GM23338 (cell line): ENCODE data around the gene RBM19. TPM values are rescaled to one million over a fixed set of nuclear protein-coding genes. Genes with fewer than 3 reads are reported as not detected.

Experiments
- ATAC-seq: fragments of 200-7000 bp; cut with Tn5 transposase; 3 replicates; pipeline ENCODE4 v1.9.1; 2020
- DNase-seq: peaks from one replicate; pipeline ENCODE4 v3.0.0-alpha.2; 2015; ENCODE audit warnings: low spot score
- H2AFZ ChIP-seq: fragments of 200-600 bp; sonication (generic); 2 replicates; pipeline ENCODE4 v1.8.0; 2016; ENCODE audit warnings: antibody characterized with exemption, mild to moderate bottlenecking, moderate library complexity
- H3F3A ChIP-seq: fragments of 200-600 bp; sonication (generic); replicated peaks from 2 replicates; pipeline ENCODE4 v1.8.0; 2017; ENCODE audit warnings: antibody characterized with exemption, mixed run types, low read depth
- H3K27ac ChIP-seq: fragments of 200-600 bp; sonication (generic); 2 replicates; pipeline ENCODE4 v1.6.1; 2016; ENCODE audit warnings: low read depth
- H3K27me3 ChIP-seq: fragments of 200-600 bp; sonication (generic); 2 replicates; pipeline ENCODE4 v1.8.0; 2016; ENCODE audit warnings: mild to moderate bottlenecking, mixed run types, moderate library complexity; ENCODE audit not compliant: insufficient read depth
- H3K36me3 ChIP-seq: fragments of 200-600 bp; sonication (generic); 2 replicates; pipeline ENCODE4 v1.8.0; 2016; ENCODE audit warnings: mild to moderate bottlenecking; ENCODE audit not compliant: insufficient read depth
- H3K4me1 ChIP-seq: fragments of 200-600 bp; sonication (generic); 2 replicates; pipeline ENCODE4 v1.8.0; 2016; ENCODE audit warnings: mild to moderate bottlenecking, moderate library complexity; ENCODE audit not compliant: insufficient read depth
- H3K4me2 ChIP-seq: fragments of 200-600 bp; sonication (generic); 2 replicates; pipeline ENCODE4 v1.7.1; 2017; ENCODE audit warnings: mixed run types
- H3K4me3 ChIP-seq: fragments of 200-600 bp; sonication (generic); 2 replicates; pipeline ENCODE4 v1.6.1; 2016; ENCODE audit warnings: mixed run types
- H3K79me2 ChIP-seq: fragments of 200-600 bp; sonication (generic); replicated peaks from 2 replicates; pipeline ENCODE4 v1.8.0; 2017; ENCODE audit warnings: mild to moderate bottlenecking; ENCODE audit not compliant: insufficient read depth
- H3K9me2 ChIP-seq: fragments of 200-600 bp; sonication (generic); 2 replicates; pipeline ENCODE4 v1.8.0; 2017; ENCODE audit not compliant: insufficient read depth
- H4K20me1 ChIP-seq: fragments of 200-600 bp; sonication (generic); replicated peaks from 2 replicates; pipeline ENCODE4 v1.8.0; 2017; ENCODE audit warnings: mild to moderate bottlenecking; ENCODE audit not compliant: insufficient read depth
- H3K27ac Mint-ChIP-seq: 2 replicates; pipeline ENCODE4 v1.8.0; 2020; ENCODE audit warnings: inconsistent platforms, mild to moderate bottlenecking, moderate library complexity, mixed read lengths
- H3K27me3 Mint-ChIP-seq: 3 replicates; pipeline ENCODE4 v1.8.0; 2022; ENCODE audit warnings: low read depth, mild to moderate bottlenecking, moderate library complexity, mixed read lengths, inconsistent platforms; ENCODE audit not compliant: insufficient read depth, poor library complexity
- H3K36me3 Mint-ChIP-seq: 3 replicates; pipeline ENCODE4 v1.8.0; 2021; ENCODE audit warnings: low read depth, mild to moderate bottlenecking, inconsistent platforms, moderate library complexity, mixed read lengths
- H3K4me1 Mint-ChIP-seq: 3 replicates; pipeline ENCODE4 v1.8.0; 2020; ENCODE audit warnings: mild to moderate bottlenecking, inconsistent platforms, mixed read lengths
- H3K4me3 Mint-ChIP-seq: 3 replicates; pipeline ENCODE4 v1.8.0; 2021; ENCODE audit warnings: moderate library complexity, mild to moderate bottlenecking, inconsistent platforms, mixed read lengths
- H3K9me3 Mint-ChIP-seq: 3 replicates; pipeline ENCODE4 v1.8.0; 2020; ENCODE audit warnings: moderate library complexity, mild to moderate bottlenecking, inconsistent platforms, mixed read lengths
- CREB1 ChIP-seq: fragments of 250-450 bp; sonication (Bioruptor Pico); IDR thresholded peaks from 2 replicates; pipeline ENCODE4 v1.5.0; 2020; ENCODE audit warnings: low read depth, mild to moderate bottlenecking, moderate library complexity
- EZH2 ChIP-seq: fragments of 200-600 bp; sonication (generic); IDR thresholded peaks from one replicate; pipeline ENCODE4 v1.8.0; 2017; ENCODE audit warnings: antibody characterized with exemption, mild to moderate bottlenecking, low read depth; ENCODE audit not compliant: unreplicated experiment
- EZH2phosphoT487 ChIP-seq: fragments of 200-600 bp; sonication (generic); IDR thresholded peaks from one replicate; pipeline ENCODE4 v1.8.1; 2018; ENCODE audit warnings: antibody characterized with exemption; ENCODE audit not compliant: unreplicated experiment
- NANOG ChIP-seq: IDR thresholded peaks from 2 replicates; pipeline ENCODE4 v1.6.1; 2016; ENCODE audit warnings: antibody characterized with exemption, borderline replicate concordance
- POLR2AphosphoS5 ChIP-seq: IDR thresholded peaks from 2 replicates; pipeline ENCODE4 v1.6.1; 2016; ENCODE audit warnings: antibody characterized with exemption, low read depth
- STAT1 ChIP-seq: IDR thresholded peaks from one replicate; pipeline ENCODE4 v1.6.1; 2016; ENCODE audit warnings: antibody characterized with exemption; ENCODE audit not compliant: unreplicated experiment
- polyA plus RNA-seq: library from polyadenylated mRNA; unstranded; fragments of >200 nt; fragmentation: Nextera tagmentation; extraction: Ambion mirVana; gene quantifications from 2 replicates; pipeline ENCODE4 v1.2.1, GENCODE V29; 2016
- total RNA-seq: library from RNA; depleted of rRNA; stranded (reverse); fragments of >200 nt; shearing (Covaris generic); gene quantifications from 2 replicates; pipeline ENCODE4 v1.2.3, GENCODE V29; 2014
- TF ChIP-seq, protein P1 (sequence below): fragments of 250-450 bp; sonication (Bioruptor Pico); IDR thresholded peaks from 2 replicates; pipeline ENCODE4 v1.5.0; 2020; ENCODE audit warnings: mild to moderate bottlenecking, moderate library complexity
- TF ChIP-seq, protein P2 (sequence below), 2 experiments: fragments of 200-600 bp in 1 of 2; sonication (generic) in 1 of 2; conservative IDR thresholded peaks; 2 replicates each; pipeline versions ENCODE4 v1.5.1 to v1.6.1; 2016 to 2017; ENCODE audit warnings: antibody characterized with exemption in 2 of 2, low read depth in 2 of 2, mild to moderate bottlenecking in 2 of 2, moderate library complexity in 1 of 2

The RBM19 gene
- total and polyA plus RNA-seq, 2 experiments from 2014 or later, result 43.4 to 56.7 TPM

DNA sequence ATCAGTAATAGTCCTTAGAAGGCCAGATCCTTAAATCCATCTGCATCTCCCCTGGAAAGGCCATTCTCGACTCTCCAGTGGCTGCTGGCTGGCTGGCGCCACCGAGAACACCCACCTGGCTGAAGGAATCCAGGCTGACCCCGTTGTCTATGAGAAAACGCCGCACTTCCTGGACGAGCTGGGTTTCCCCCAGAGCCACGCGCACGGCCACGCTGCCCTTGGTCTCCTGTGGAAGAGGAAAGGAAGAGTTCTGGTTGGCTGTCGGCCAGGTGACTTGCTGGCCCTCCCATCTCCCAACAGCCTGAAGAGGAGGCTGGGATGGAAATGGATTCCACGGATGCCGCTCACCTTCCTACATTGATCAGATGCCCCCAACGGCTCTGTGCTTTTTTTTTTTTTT lies 23.9 kb downstream of the RBM19 start:
- no peak overlapping the region for H3K27ac ChIP-seq
- no peak overlapping the region for H2AFZ ChIP-seq
- H3K27ac Mint-ChIP-seq, result no peak overlapping the region
- H3K36me3 ChIP-seq, result peaks cover 19% of the 10 kb centered on the region
- ATAC-seq, result no peak
- no peak for TF ChIP-seq CREB1 (CRISPR knock-in tag)
- no peak for TF ChIP-seq NANOG
- TF ChIP-seq, protein P1, sequence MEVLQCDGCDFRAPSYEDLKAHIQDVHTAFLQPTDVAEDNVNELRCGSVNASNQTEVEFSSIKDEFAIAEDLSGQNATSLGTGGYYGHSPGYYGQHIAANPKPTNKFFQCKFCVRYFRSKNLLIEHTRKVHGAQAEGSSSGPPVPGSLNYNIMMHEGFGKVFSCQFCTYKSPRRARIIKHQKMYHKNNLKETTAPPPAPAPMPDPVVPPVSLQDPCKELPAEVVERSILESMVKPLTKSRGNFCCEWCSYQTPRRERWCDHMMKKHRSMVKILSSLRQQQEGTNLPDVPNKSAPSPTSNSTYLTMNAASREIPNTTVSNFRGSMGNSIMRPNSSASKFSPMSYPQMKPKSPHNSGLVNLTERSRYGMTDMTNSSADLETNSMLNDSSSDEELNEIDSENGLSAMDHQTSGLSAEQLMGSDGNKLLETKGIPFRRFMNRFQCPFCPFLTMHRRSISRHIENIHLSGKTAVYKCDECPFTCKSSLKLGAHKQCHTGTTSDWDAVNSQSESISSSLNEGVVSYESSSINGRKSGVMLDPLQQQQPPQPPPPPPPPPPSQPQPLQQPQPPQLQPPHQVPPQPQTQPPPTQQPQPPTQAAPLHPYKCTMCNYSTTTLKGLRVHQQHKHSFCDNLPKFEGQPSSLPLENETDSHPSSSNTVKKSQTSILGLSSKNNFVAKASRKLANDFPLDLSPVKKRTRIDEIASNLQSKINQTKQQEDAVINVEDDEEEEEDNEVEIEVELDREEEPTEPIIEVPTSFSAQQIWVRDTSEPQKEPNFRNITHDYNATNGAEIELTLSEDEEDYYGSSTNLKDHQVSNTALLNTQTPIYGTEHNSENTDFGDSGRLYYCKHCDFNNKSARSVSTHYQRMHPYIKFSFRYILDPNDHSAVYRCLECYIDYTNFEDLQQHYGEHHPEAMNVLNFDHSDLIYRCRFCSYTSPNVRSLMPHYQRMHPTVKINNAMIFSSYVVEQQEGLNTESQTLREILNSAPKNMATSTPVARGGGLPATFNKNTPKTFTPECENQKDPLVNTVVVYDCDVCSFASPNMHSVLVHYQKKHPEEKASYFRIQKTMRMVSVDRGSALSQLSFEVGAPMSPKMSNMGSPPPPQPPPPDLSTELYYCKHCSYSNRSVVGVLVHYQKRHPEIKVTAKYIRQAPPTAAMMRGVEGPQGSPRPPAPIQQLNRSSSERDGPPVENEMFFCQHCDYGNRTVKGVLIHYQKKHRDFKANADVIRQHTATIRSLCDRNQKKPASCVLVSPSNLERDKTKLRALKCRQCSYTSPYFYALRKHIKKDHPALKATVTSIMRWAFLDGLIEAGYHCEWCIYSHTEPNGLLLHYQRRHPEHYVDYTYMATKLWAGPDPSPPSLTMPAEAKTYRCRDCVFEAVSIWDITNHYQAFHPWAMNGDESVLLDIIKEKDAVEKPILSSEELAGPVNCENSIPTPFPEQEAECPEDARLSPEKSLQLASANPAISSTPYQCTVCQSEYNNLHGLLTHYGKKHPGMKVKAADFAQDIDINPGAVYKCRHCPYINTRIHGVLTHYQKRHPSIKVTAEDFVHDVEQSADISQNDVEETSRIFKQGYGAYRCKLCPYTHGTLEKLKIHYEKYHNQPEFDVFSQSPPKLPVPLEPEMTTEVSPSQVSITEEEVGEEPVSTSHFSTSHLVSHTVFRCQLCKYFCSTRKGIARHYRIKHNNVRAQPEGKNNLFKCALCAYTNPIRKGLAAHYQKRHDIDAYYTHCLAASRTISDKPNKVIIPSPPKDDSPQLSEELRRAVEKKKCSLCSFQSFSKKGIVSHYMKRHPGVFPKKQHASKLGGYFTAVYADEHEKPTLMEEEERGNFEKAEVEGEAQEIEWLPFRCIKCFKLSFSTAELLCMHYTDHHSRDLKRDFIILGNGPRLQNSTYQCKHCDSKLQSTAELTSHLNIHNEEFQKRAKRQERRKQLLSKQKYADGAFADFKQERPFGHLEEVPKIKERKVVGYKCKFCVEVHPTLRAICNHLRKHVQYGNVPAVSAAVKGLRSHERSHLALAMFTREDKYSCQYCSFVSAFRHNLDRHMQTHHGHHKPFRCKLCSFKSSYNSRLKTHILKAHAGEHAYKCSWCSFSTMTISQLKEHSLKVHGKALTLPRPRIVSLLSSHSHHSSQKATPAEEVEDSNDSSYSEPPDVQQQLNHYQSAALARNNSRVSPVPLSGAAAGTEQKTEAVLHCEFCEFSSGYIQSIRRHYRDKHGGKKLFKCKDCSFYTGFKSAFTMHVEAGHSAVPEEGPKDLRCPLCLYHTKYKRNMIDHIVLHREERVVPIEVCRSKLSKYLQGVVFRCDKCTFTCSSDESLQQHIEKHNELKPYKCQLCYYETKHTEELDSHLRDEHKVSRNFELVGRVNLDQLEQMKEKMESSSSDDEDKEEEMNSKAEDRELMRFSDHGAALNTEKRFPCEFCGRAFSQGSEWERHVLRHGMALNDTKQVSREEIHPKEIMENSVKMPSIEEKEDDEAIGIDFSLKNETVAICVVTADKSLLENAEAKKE, result no peak
- TF ChIP-seq POLR2AphosphoS5, result no peak
- no peak for TF ChIP-seq EZH2phosphoT487
- TF ChIP-seq, protein P2, sequence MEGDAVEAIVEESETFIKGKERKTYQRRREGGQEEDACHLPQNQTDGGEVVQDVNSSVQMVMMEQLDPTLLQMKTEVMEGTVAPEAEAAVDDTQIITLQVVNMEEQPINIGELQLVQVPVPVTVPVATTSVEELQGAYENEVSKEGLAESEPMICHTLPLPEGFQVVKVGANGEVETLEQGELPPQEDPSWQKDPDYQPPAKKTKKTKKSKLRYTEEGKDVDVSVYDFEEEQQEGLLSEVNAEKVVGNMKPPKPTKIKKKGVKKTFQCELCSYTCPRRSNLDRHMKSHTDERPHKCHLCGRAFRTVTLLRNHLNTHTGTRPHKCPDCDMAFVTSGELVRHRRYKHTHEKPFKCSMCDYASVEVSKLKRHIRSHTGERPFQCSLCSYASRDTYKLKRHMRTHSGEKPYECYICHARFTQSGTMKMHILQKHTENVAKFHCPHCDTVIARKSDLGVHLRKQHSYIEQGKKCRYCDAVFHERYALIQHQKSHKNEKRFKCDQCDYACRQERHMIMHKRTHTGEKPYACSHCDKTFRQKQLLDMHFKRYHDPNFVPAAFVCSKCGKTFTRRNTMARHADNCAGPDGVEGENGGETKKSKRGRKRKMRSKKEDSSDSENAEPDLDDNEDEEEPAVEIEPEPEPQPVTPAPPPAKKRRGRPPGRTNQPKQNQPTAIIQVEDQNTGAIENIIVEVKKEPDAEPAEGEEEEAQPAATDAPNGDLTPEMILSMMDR (conservative IDR thresholded peaks at IDR 0.05; ENCODE audit: low read depth in 2 of 2), result no peak
- TF ChIP-seq STAT1, result no peak
- TF ChIP-seq EZH2, result no peak
- no peak overlapping the region for H3K4me3 ChIP-seq
- H4K20me1 ChIP-seq, result no peaks in the 10 kb centered on the region; the same call in 1 of the 2 replicates
- H3K4me1 ChIP-seq, result no peaks in the 10 kb centered on the region
- no peak overlapping the region for H3K4me2 ChIP-seq
- no peaks in the 10 kb centered on the region for H3K9me3 Mint-ChIP-seq
- no peaks in the 10 kb centered on the region for H3K27me3 ChIP-seq
- no peaks in the 10 kb centered on the region for H3K9me2 ChIP-seq
- H3K36me3 Mint-ChIP-seq, result peaks cover 73% of the 10 kb centered on the region
- no peak for DNase-seq
- no peaks in the 10 kb centered on the region for H3F3A ChIP-seq
- no peaks in the 10 kb centered on the region for H3K4me1 Mint-ChIP-seq
- no peak overlapping the region for H3K4me3 Mint-ChIP-seq
- no peaks in the 10 kb centered on the region for H3K79me2 ChIP-seq
- H3K27me3 Mint-ChIP-seq, result peaks cover 1% of the 10 kb centered on the region
